GM12878 (cell line): ENCODE data around the gene KDM5B. TPM values are rescaled to one million over a fixed set of nuclear protein-coding genes. Genes with fewer than 3 reads are reported as not detected.
A peak's percentile ranks its signal among the peaks of the same experiment; 100 is the strongest.

Experiments used
- ATAC-seq: fragments of 200-7000 bp; cut with Tn5 transposase; 3 replicates; pipeline ENCODE4 v1.9.1; 2020; ENCODE audit warnings: mild to moderate bottlenecking, moderate library complexity
- BruUV-seq: library from RNA; stranded (reverse); fragments of 400-500 nt; replicated peaks from 2 replicates; lab custom pipeline; 2021; lab: Mats Ljungman, UMichigan
- CTCF ChIA-PET: fragments of 300-600 bp; sonication (Branson Sonifier 250); formaldehyde crosslinking; extraction: SDS; loops from one replicate; lab custom pipeline; 2021; ENCODE audit warnings: inconsistent platforms; lab: Yijun Ruan, JAX
- POLR2A ChIA-PET: fragments of 350-600 bp; formaldehyde crosslinking; extraction: SDS; loops from one replicate; lab custom pipeline; 2021; ENCODE audit warnings: inconsistent platforms; lab: Charles Lee
- RAD21 ChIA-PET: fragments of 300-600 bp; sonication (Branson Sonifier 250); formaldehyde crosslinking; loops from one replicate; lab custom pipeline; 2023; ENCODE audit warnings: antibody characterized with exemption; ENCODE audit not compliant: unreplicated experiment; lab: Charles Lee
- SMC1A ChIA-PET: fragments of 300-600 bp; sonication (Branson Sonifier 250); formaldehyde crosslinking; loops from one replicate; lab custom pipeline; 2023; ENCODE audit not compliant: unreplicated experiment, uncharacterized antibody; lab: Charles Lee
- DNase-seq: peaks from one replicate; pipeline ENCODE4 v3.0.0-alpha.2; 2011; ENCODE audit warnings: low read depth, low spot score
- FAIRE-seq: peaks from 3 replicates; lab custom pipeline; 2011; peaks lifted over from hg19 to GRCh38; lab: Jason Lieb, UNC
- H2AFZ ChIP-seq: 2 replicates; pipeline ENCODE4 v1.6.0; 2011; ENCODE audit warnings: low read depth, low read length, control low read depth; ENCODE audit not compliant: control insufficient read depth
- H3K27ac ChIP-seq: 2 replicates; pipeline ENCODE4 v1.5.1; 2011; ENCODE audit warnings: control low read depth; ENCODE audit not compliant: control insufficient read depth, insufficient read depth
- H3K27me3 ChIP-seq, 2 experiments: replicated peaks in 1 of 2; 2 replicates each; pipeline versions ENCODE4 v1.6.0 to v1.6.1; 2011; ENCODE audit warnings: low read length in 1 of 2; ENCODE audit not compliant: control insufficient read depth in 2 of 2, insufficient read depth in 2 of 2
- H3K36me3 ChIP-seq, 2 experiments: 2 replicates each; pipeline ENCODE4 v1.5.1; 2011; ENCODE audit warnings: low read length in 1 of 2; ENCODE audit not compliant: control insufficient read depth in 2 of 2, insufficient read depth in 2 of 2
- H3K4me1 ChIP-seq: 2 replicates; pipeline ENCODE4 v1.6.1; 2011; ENCODE audit warnings: mild to moderate bottlenecking, low read length, moderate library complexity, mixed read lengths; ENCODE audit not compliant: control insufficient read depth, insufficient read depth
- H3K4me2 ChIP-seq: 2 replicates; pipeline ENCODE4 v1.6.0; 2011; ENCODE audit warnings: control low read depth; ENCODE audit not compliant: control insufficient read depth, insufficient read depth
- H3K4me3 ChIP-seq: fragments of 200-600 bp; sonication (generic); 2 replicates; pipeline ENCODE4 v1.5.1; 2016
- H3K79me2 ChIP-seq: 2 replicates; pipeline ENCODE4 v1.6.0; 2011; ENCODE audit warnings: low read length; ENCODE audit not compliant: control insufficient read depth, insufficient read depth
- H3K9ac ChIP-seq: 2 replicates; pipeline ENCODE4 v1.8.0; 2011; ENCODE audit warnings: low read length, control low read depth, mixed read lengths; ENCODE audit not compliant: control insufficient read depth, insufficient read depth
- H3K9me3 ChIP-seq: replicated peaks from 3 replicates; pipeline ENCODE4 v1.5.1; 2011; ENCODE audit warnings: mild to moderate bottlenecking, low read length; ENCODE audit not compliant: control insufficient read depth, insufficient read depth
- H4K20me1 ChIP-seq: 2 replicates; pipeline ENCODE4 v1.6.0; 2011; ENCODE audit not compliant: control insufficient read depth, insufficient read depth
- EGR1 ChIP-seq, 2 experiments: IDR thresholded peaks; 1 replicate in 1 of 2; 2 replicates in 1 of 2; pipeline ENCODE4 v1.6.1; 2011 to 2012; ENCODE audit warnings: low read depth in 2 of 2, low read length in 2 of 2, borderline replicate concordance in 1 of 2, mild to moderate bottlenecking in 1 of 2, moderate library complexity in 1 of 2
- KAT2A ChIP-seq: conservative IDR thresholded peaks from 2 replicates; pipeline ENCODE4 v1.6.1; 2011; ENCODE audit warnings: low read depth, low read length; ENCODE audit not compliant: control insufficient read depth
- NR2C1 ChIP-seq: fragments of 450-650 bp; IDR thresholded peaks from 2 replicates; pipeline ENCODE4 v1.6.1; 2017; ENCODE audit warnings: antibody characterized with exemption, mild to moderate bottlenecking, moderate library complexity
- NR2F1 ChIP-seq: fragments of 450-650 bp; conservative IDR thresholded peaks from 2 replicates; pipeline ENCODE4 v1.6.1; 2017; ENCODE audit warnings: mild to moderate bottlenecking
- POLR2A ChIP-seq: IDR thresholded peaks from 2 replicates; pipeline ENCODE4 v1.6.1; 2011; ENCODE audit warnings: low read depth, mild to moderate bottlenecking, low read length
- POLR2AphosphoS2 ChIP-seq: IDR thresholded peaks from 2 replicates; pipeline ENCODE4 v1.6.1; 2011; ENCODE audit warnings: low read depth, mild to moderate bottlenecking, low read length, improper control_type of control experiment, moderate library complexity
- SMC3 ChIP-seq: IDR thresholded peaks from 2 replicates; pipeline ENCODE4 v1.6.1; 2011; ENCODE audit warnings: low read length, improper control_type of control experiment, borderline replicate concordance
- TAF1 ChIP-seq: IDR thresholded peaks from 2 replicates; pipeline ENCODE4 v1.6.1; 2011; ENCODE audit warnings: mild to moderate bottlenecking, low read depth, low read length, borderline replicate concordance
- TCF7 ChIP-seq: IDR thresholded peaks from 2 replicates; pipeline ENCODE4 v1.6.1; 2014; ENCODE audit warnings: antibody characterized with exemption, borderline replicate concordance
- ZNF622 ChIP-seq: fragments of 450-650 bp; IDR thresholded peaks from 2 replicates; pipeline ENCODE4 v1.6.1; 2017; ENCODE audit warnings: mild to moderate bottlenecking, inconsistent platforms
- ZSCAN29 ChIP-seq: fragments of 450-650 bp; IDR thresholded peaks from 2 replicates; pipeline ENCODE4 v1.6.1; 2017; ENCODE audit warnings: mild to moderate bottlenecking, moderate library complexity
- ZZZ3 ChIP-seq: IDR thresholded peaks from 2 replicates; pipeline ENCODE4 v1.6.1; 2011; ENCODE audit warnings: low read depth; ENCODE audit not compliant: control insufficient read depth, insufficient read length
- WGBS: methylation state at CpG from one replicate; pipeline ENCODE4 v1.1.6; 2016; ENCODE audit warnings: low lambda C conversion rate; ENCODE audit not compliant: insufficient replicate concordance, insufficient coverage; ENCODE audit errors: missing lambda C conversion rate; 5-methylcytosine and 5-hydroxymethylcytosine counted together
- in situ Hi-C: fragments of 300-500 bp; cut with MboI; formaldehyde crosslinking; loops from 9 replicates; pipeline ENCODE4 v1.14.3; 2018; ENCODE audit warnings: mixed read lengths
- intact Hi-C: fragments of 100-400 bp; cut with micrococcal nuclease; formaldehyde crosslinking; loops from one replicate; pipeline ENCODE4 v1.14.2; 2022; ENCODE audit not compliant: unreplicated experiment
- polyA plus RNA-seq, 11 experiments: library from polyadenylated mRNA; depleted of rRNA in 4 of 11; unstranded in 6 of 11; stranded (reverse) in 5 of 11; fragments of >200 nt; fragmentation: Nextera tagmentation in 4 of 11; fragmentation: Illumina TruSeq in 1 of 11; extraction: Ambion mirVana in 4 of 11; extraction: Trizol in 1 of 11; gene quantifications; 1 replicate in 1 of 11; 2 replicates in 10 of 11; pipeline versions ENCODE4 v1.2.1 to v1.2.3, GENCODE V29; 2011 to 2016; ENCODE audit warnings: inconsistent platforms in 2 of 11, missing spikeins in 2 of 11, low read depth in 1 of 11
- total RNA-seq, 4 experiments: library from RNA; depleted of rRNA in 3 of 4; stranded (reverse); fragments of >200 nt in 3 of 4; fragmentation: Illumina TruSeq in 1 of 4; extraction: Trizol in 1 of 4; gene quantifications; 2 replicates each; pipeline versions ENCODE4 v1.2.1 to v1.2.3, GENCODE V29; 2013 to 2021
- TF ChIP-seq, protein P1 (sequence below): fragments of 450-650 bp; IDR thresholded peaks from 2 replicates; pipeline ENCODE4 v1.6.1; 2017; ENCODE audit warnings: low read depth, mild to moderate bottlenecking, moderate library complexity
- TF ChIP-seq, protein P2 (sequence below): fragments of 450-650 bp; formaldehyde crosslinking; IDR thresholded peaks from 2 replicates; pipeline ENCODE4 v1.5.0; 2022; ENCODE audit warnings: mild to moderate bottlenecking, missing genetic modification characterization
- TF ChIP-seq, protein P3 (sequence below): IDR thresholded peaks from 2 replicates; pipeline ENCODE4 v1.6.1; 2012; ENCODE audit warnings: low read depth, low read length, improper control_type of control experiment
- TF ChIP-seq, protein P4 (sequence below): IDR thresholded peaks from 2 replicates; pipeline ENCODE4 v1.6.1; 2011; ENCODE audit warnings: low read depth, mild to moderate bottlenecking, low read length, moderate library complexity, borderline replicate concordance; ENCODE audit errors: extremely low read depth

Gene KDM5B
- total and polyA plus RNA-seq, 10 of the 15 experiments (the other 5 are each of a cell fraction or from before 2014, with no cell fraction given), result 1.7 to 26.6 (median 8.1) TPM

DNA sequence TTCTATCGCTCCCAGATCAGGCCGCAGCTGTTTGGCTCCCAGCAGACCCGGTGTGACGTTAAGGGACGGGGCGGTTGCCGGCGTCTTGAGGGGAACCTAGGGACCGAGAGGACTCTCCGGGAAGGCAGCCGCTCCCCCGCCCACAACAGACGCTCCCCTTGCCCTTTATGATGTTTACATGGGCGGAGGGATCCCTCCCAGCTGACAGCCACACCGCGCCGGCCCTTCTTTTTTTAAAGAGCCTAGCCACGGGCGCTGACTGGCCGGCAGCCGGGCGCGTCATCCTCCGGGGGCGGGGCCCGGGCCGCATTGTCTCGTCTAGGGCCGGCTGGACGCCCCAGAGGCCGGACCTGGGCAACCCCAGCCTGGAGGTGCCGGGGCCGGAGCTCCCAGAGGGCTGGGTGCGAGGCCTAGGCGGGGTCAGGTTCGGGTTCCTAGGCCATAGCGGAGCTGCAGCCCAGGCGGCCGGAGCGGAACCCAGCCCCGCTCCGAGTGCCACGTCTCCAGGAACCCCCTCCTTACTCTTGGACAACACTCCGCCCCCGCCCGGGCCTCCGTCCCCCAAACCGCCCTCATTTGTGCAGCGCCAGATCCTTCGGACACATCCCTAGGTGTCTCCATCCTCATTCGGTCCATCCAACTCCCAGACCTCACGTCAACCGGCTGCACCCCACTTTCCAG, 2.5 kb upstream of the KDM5B start, which contains the start of gene PCAT6:
Gene PCAT6, plus strand, starts transcription at position 340 of the 681 bp plus-strand sequence.
- peak within 1 kb of the TSS; percentile 81 for H3K4me3 ChIP-seq
- peak within 1 kb of the TSS; percentile 56 for H3K9ac ChIP-seq
- H3K79me2 ChIP-seq, result peaks cover 12% of the 10 kb centered on the region
- ATAC-seq, result peak; percentile 88
- no peaks in the 10 kb centered on the region; a peak in 3 of 4 replicates for H3K27me3 ChIP-seq
- ChIA-PET CTCF (interaction anchor here (0.6 to 1.7 kb wide), 5 partner anchors 12 to 1281 kb away, joined by 3 to 4 read pairs (median 3); no protein-coding TSS in a partner anchor), SMC1A (interaction anchor here (1.1 to 1.9 kb wide), 3 partner anchors 25 to 60 kb away, joined by 3 to 6 read pairs (median 3); no protein-coding TSS in a partner anchor), POLR2A (interaction anchor here (1.3 kb wide), 1 partner anchor 10 kb away, joined by 6 read pairs; no protein-coding TSS in a partner anchor), RAD21 (interaction anchor here (0.8 to 1.1 kb wide), 2 partner anchors 10 to 29 kb away, joined by 3 to 5 read pairs; no protein-coding TSS in a partner anchor)
- no TSS peak for BruUV-seq
- intact Hi-C loops, result loop anchor here (1.0 kb wide), 1 partner anchor 78 kb away; no protein-coding TSS in a partner anchor
- H2AFZ ChIP-seq, result peak within 1 kb of the TSS; percentile 88
- H3K9me3 ChIP-seq, result no peaks in the 10 kb centered on the region
- FAIRE-seq, result no peak
- H3K27ac ChIP-seq, result no peak within 1 kb of the TSS
- no peaks in the 10 kb centered on the region for H3K36me3 ChIP-seq
- 4% methylated on average over 51 of the region's 53 CpGs for WGBS
- H3K4me1 ChIP-seq, result peaks cover 3% of the 10 kb centered on the region; the same call in 1 of the 2 replicates
- DNase-seq, result peak; percentile 21
- in situ Hi-C loops, result no loop called here
- H4K20me1 ChIP-seq, result no peaks in the 10 kb centered on the region
- peak within 1 kb of the TSS; percentile 79 for H3K4me2 ChIP-seq
- TF ChIP-seq TAF1, result peak; percentile 75; the same call in 1 of the 2 replicates
- peak; percentile 63; the same call in 1 of the 2 replicates for TF ChIP-seq NR2F1
- TF ChIP-seq NR2C1, result no peak
- TF ChIP-seq, protein P1, sequence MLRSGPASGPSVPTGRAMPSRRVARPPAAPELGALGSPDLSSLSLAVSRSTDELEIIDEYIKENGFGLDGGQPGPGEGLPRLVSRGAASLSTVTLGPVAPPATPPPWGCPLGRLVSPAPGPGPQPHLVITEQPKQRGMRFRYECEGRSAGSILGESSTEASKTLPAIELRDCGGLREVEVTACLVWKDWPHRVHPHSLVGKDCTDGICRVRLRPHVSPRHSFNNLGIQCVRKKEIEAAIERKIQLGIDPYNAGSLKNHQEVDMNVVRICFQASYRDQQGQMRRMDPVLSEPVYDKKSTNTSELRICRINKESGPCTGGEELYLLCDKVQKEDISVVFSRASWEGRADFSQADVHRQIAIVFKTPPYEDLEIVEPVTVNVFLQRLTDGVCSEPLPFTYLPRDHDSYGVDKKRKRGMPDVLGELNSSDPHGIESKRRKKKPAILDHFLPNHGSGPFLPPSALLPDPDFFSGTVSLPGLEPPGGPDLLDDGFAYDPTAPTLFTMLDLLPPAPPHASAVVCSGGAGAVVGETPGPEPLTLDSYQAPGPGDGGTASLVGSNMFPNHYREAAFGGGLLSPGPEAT, result peak; percentile 87
- TF ChIP-seq EGR1 (IDR thresholded peaks at IDR 0.05; ENCODE audit: borderline replicate concordance in 1 of 2, low read depth in 2 of 2, low read length in 2 of 2), result peak in 1 of 2 experiments; percentile 71; a peak in 2 of 3 replicates
- TF ChIP-seq, protein P2, sequence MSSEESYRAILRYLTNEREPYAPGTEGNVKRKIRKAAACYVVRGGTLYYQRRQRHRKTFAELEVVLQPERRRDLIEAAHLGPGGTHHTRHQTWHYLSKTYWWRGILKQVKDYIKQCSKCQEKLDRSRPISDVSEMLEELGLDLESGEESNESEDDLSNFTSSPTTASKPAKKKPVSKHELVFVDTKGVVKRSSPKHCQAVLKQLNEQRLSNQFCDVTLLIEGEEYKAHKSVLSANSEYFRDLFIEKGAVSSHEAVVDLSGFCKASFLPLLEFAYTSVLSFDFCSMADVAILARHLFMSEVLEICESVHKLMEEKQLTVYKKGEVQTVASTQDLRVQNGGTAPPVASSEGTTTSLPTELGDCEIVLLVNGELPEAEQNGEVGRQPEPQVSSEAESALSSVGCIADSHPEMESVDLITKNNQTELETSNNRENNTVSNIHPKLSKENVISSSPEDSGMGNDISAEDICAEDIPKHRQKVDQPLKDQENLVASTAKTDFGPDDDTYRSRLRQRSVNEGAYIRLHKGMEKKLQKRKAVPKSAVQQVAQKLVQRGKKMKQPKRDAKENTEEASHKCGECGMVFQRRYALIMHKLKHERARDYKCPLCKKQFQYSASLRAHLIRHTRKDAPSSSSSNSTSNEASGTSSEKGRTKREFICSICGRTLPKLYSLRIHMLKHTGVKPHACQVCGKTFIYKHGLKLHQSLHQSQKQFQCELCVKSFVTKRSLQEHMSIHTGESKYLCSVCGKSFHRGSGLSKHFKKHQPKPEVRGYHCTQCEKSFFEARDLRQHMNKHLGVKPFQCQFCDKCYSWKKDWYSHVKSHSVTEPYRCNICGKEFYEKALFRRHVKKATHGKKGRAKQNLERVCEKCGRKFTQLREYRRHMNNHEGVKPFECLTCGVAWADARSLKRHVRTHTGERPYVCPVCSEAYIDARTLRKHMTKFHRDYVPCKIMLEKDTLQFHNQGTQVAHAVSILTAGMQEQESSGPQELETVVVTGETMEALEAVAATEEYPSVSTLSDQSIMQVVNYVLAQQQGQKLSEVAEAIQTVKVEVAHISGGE, result no peak
- no peak for TF ChIP-seq ZZZ3
- TF ChIP-seq KAT2A, result no peak
- TF ChIP-seq TCF7, result no peak
- TF ChIP-seq, protein P3, sequence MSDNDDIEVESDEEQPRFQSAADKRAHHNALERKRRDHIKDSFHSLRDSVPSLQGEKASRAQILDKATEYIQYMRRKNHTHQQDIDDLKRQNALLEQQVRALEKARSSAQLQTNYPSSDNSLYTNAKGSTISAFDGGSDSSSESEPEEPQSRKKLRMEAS, result peak; percentile 81
- no peak for TF ChIP-seq ZNF622
- no peak for TF ChIP-seq SMC3
- TF ChIP-seq ZSCAN29, result no peak; the same call in 1 of the 2 replicates
- peak; percentile 86 for TF ChIP-seq POLR2A
- TF ChIP-seq, protein P4, sequence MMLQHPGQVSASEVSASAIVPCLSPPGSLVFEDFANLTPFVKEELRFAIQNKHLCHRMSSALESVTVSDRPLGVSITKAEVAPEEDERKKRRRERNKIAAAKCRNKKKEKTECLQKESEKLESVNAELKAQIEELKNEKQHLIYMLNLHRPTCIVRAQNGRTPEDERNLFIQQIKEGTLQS, result no peak
- TF ChIP-seq POLR2AphosphoS2, result peak; percentile 79
